Neural progenitor cell (in vitro differentiated cells): ENCODE measurements around the gene GNB1. TPM values are rescaled to one million over a fixed set of nuclear protein-coding genes. Genes with fewer than 3 reads are reported as not detected.

Experiments
- DNase-seq: peaks from one replicate; pipeline ENCODE4 v3.0.0-alpha.2; 2016; ENCODE audit warnings: low spot score
- H2AFZ ChIP-seq: fragments of 200-600 bp; sonication (generic); replicated peaks from 2 replicates; pipeline ENCODE4 v1.6.1; 2016; ENCODE audit warnings: antibody characterized with exemption
- H3F3A ChIP-seq: fragments of 200-600 bp; sonication (generic); 2 replicates; pipeline ENCODE4 v1.6.1; 2016; ENCODE audit warnings: antibody characterized with exemption, low read depth
- H3K27ac ChIP-seq: fragments of 200-600 bp; sonication (generic); 2 replicates; pipeline ENCODE4 v1.5.1; 2016; ENCODE audit warnings: mild to moderate bottlenecking
- H3K27me3 ChIP-seq: fragments of 200-600 bp; sonication (generic); 2 replicates; pipeline ENCODE4 v1.6.1; 2016; ENCODE audit warnings: mild to moderate bottlenecking, moderate library complexity
- H3K36me3 ChIP-seq: fragments of 200-600 bp; sonication (generic); 2 replicates; pipeline ENCODE4 v1.5.1; 2016
- H3K4me1 ChIP-seq: fragments of 200-600 bp; sonication (generic); 2 replicates; pipeline ENCODE4 v1.6.1; 2016; ENCODE audit warnings: mixed run types
- H3K4me2 ChIP-seq: fragments of 200-600 bp; sonication (generic); 2 replicates; pipeline ENCODE4 v1.6.1; 2016
- H3K4me3 ChIP-seq: fragments of 200-600 bp; sonication (generic); 2 replicates; pipeline ENCODE4 v1.5.1; 2016
- H3K79me2 ChIP-seq: fragments of 200-600 bp; sonication (generic); 2 replicates; pipeline ENCODE4 v1.6.1; 2016; ENCODE audit warnings: low read depth
- H3K9ac ChIP-seq: fragments of 200-600 bp; sonication (generic); 2 replicates; pipeline ENCODE4 v1.6.1; 2016
- H3K9me3 ChIP-seq: fragments of 200-600 bp; sonication (generic); 2 replicates; pipeline ENCODE4 v1.5.1; 2016; ENCODE audit warnings: low read depth
- H4K20me1 ChIP-seq: fragments of 200-600 bp; sonication (generic); 2 replicates; pipeline ENCODE4 v1.6.1; 2016; ENCODE audit warnings: low read depth
- H3K27ac Mint-ChIP-seq: 3 replicates; pipeline ENCODE4 v1.8.0; 2021; ENCODE audit warnings: mixed read lengths
- H3K27me3 Mint-ChIP-seq: 2 replicates; pipeline ENCODE4 v1.8.0; 2022; ENCODE audit warnings: low read depth, mild to moderate bottlenecking, inconsistent platforms, moderate library complexity, mixed read lengths; ENCODE audit not compliant: insufficient read depth
- H3K36me3 Mint-ChIP-seq: 3 replicates; pipeline ENCODE4 v1.8.0; 2021; ENCODE audit warnings: mixed read lengths
- H3K4me1 Mint-ChIP-seq: 3 replicates; pipeline ENCODE4 v1.8.0; 2021; ENCODE audit warnings: mixed read lengths
- H3K4me3 Mint-ChIP-seq: 3 replicates; pipeline ENCODE4 v1.8.0; 2021; ENCODE audit warnings: mild to moderate bottlenecking, moderate library complexity, mixed read lengths
- H3K9me3 Mint-ChIP-seq: 3 replicates; pipeline ENCODE4 v1.8.0; 2020; ENCODE audit warnings: mixed read lengths
- CTCF ChIP-seq: fragments of 200-600 bp; sonication (generic); IDR thresholded peaks from 2 replicates; pipeline ENCODE4 v1.5.1; 2017; ENCODE audit warnings: antibody characterized with exemption, mild to moderate bottlenecking
- EZH2 ChIP-seq: fragments of 200-600 bp; sonication (generic); IDR thresholded peaks from 2 replicates; pipeline ENCODE4 v1.6.1; 2017; ENCODE audit warnings: antibody characterized with exemption, mild to moderate bottlenecking, moderate library complexity
- EZH2phosphoT487 ChIP-seq: fragments of 200-600 bp; sonication (generic); IDR thresholded peaks from 2 replicates; pipeline ENCODE4 v1.6.1; 2017; ENCODE audit warnings: antibody characterized with exemption
- total RNA-seq: library from RNA; depleted of rRNA; stranded (reverse); fragments of >200 nt; gene quantifications from 2 replicates; pipeline ENCODE4 v1.2.3, GENCODE V29; 2015; ENCODE audit warnings: low replicate concordance

The GNB1 gene
- total RNA-seq, 1 donor from 2014 or later, result 175 TPM

- no peak overlapping the region for H3K9ac ChIP-seq
These were observed 35.5 kb upstream of the GNB1 start for GRCh38 chr1:1926346-1926811.

DNA sequence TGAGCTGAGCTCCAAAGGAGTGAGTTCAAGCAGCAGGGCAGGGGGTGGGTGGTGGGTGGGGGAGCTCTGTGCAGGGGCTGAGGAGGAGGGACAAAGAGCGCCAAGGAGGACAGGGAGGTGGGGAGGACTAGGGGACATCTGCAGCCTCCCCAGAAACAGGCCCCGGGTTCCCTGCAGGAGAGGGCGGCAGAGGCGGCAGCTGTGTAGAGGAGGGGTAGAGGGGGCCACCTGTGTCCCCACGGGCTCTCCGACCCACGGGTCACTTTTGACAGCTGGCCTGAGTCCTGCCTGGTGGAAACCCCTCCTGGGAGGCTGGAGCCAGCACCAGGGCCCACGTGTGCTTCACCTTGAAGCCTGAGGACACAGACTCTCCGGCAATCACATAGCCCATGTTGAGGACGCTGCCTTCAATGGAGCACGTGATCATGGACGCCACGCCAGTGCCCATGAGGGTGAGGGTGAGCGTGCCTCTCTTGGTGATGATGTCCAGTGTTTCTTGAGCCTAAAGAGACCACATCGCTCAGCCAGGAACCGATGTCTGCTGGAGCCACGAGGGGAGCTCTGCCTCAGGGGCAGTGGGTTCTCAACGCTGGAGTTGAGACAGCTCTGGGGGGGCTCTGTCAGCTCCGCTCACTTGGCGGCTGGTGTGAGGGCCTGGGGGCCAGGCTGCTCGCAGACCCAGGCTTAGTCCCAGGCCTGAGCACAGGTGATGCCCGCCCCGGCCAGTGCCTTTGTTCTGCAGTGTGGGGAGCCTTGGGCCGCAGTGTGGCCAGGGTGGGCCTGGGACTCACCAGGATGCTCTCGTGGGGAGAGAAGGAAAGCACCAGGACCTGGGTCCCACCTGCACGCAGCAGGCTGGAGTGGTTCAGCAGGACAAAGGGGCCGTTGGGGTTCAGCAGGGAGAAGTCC is 34.8 kb upstream of the GNB1 start:
- Histone ChIP-seq H3K36me3 (no peaks in the 10 kb centered on the region), H3K27me3 (no peaks in the 10 kb centered on the region), H3K79me2 (no peaks in the 10 kb centered on the region), H3K4me2 (no peak overlapping the region), H4K20me1 (no peaks in the 10 kb centered on the region), H3K27ac (no peak overlapping the region), H3K4me3 (no peak overlapping the region), H3K9ac (no peak overlapping the region), H2AFZ (no peak overlapping the region), H3K9me3 (no peaks in the 10 kb centered on the region), H3K4me1 (peaks cover 4% of the 10 kb centered on the region), H3F3A (no peaks in the 10 kb centered on the region)
- no peak overlapping the region for H3K4me3 Mint-ChIP-seq
- H3K27me3 Mint-ChIP-seq, result peaks cover 11% of the 10 kb centered on the region
- DNase-seq, result no peak
- no peak for TF ChIP-seq EZH2phosphoT487
- no peak for TF ChIP-seq CTCF
- no peak for TF ChIP-seq EZH2
- no peaks in the 10 kb centered on the region for H3K36me3 Mint-ChIP-seq
- H3K9me3 Mint-ChIP-seq, result no peaks in the 10 kb centered on the region
- no peak overlapping the region for H3K27ac Mint-ChIP-seq
- no peaks in the 10 kb centered on the region for H3K4me1 Mint-ChIP-seq

More at GRCh38 chr1:1926346-1926811, 35.5 kb upstream of the GNB1 start:
- Histone ChIP-seq H3K27ac (no peak overlapping the region), H3K4me1 (peaks cover 4% of the 10 kb centered on the region), H3K9me3 (no peaks in the 10 kb centered on the region), H2AFZ (no peak overlapping the region), H3F3A (no peaks in the 10 kb centered on the region), H3K79me2 (no peaks in the 10 kb centered on the region), H3K4me2 (no peak overlapping the region), H3K36me3 (no peaks in the 10 kb centered on the region), H4K20me1 (no peaks in the 10 kb centered on the region), H3K4me3 (no peak overlapping the region), H3K27me3 (no peaks in the 10 kb centered on the region)
- no peak for DNase-seq
- no peaks in the 10 kb centered on the region for H3K36me3 Mint-ChIP-seq
- no peak overlapping the region for H3K4me3 Mint-ChIP-seq
- no peak overlapping the region for H3K27ac Mint-ChIP-seq
- no peaks in the 10 kb centered on the region for H3K9me3 Mint-ChIP-seq
- no peaks in the 10 kb centered on the region for H3K4me1 Mint-ChIP-seq
- peaks cover 14% of the 10 kb centered on the region for H3K27me3 Mint-ChIP-seq
- TF ChIP-seq EZH2, result no peak
- TF ChIP-seq EZH2phosphoT487, result no peak
- no peak for TF ChIP-seq CTCF

- peaks cover 4% of the 10 kb centered on the region for H3K4me1 ChIP-seq
- no peak overlapping the region for H3K27ac ChIP-seq
- no peaks in the 10 kb centered on the region for H3K36me3 Mint-ChIP-seq
- H3K4me2 ChIP-seq, result no peak overlapping the region
- no peaks in the 10 kb centered on the region for H3K9me3 ChIP-seq
- H3K27me3 Mint-ChIP-seq, result peaks cover 8% of the 10 kb centered on the region
- H3K79me2 ChIP-seq, result no peaks in the 10 kb centered on the region
- no peak overlapping the region for H3K4me3 Mint-ChIP-seq
- no peak overlapping the region for H3K4me3 ChIP-seq
- no peak overlapping the region for H2AFZ ChIP-seq
- no peak overlapping the region for H3K9ac ChIP-seq
- no peaks in the 10 kb centered on the region for H4K20me1 ChIP-seq
- no peak for DNase-seq
- H3K27me3 ChIP-seq, result peaks cover 8% of the 10 kb centered on the region
- H3F3A ChIP-seq, result no peaks in the 10 kb centered on the region
- H3K9me3 Mint-ChIP-seq, result no peaks in the 10 kb centered on the region
- H3K36me3 ChIP-seq, result no peaks in the 10 kb centered on the region
- TF ChIP-seq EZH2phosphoT487 (no peak), CTCF (no peak), EZH2 (no peak)
- H3K4me1 Mint-ChIP-seq, result no peaks in the 10 kb centered on the region
- H3K27ac Mint-ChIP-seq, result no peak overlapping the region
These were observed 34.0 kb upstream of the GNB1 start for GRCh38 chr1:1924849-1925248.
